Fibroblast of lung (primary cell): ENCODE data around the gene TAS2R1. TPM values are rescaled to one million over a fixed set of nuclear protein-coding genes. Genes with fewer than 3 reads are reported as not detected.

Source experiments
- DNase-seq, 2 donors: peaks; one replicate each; pipeline versions ENCODE4 v3.0.0 to v3.0.0-alpha.2; 2010; ENCODE audit warnings: low read depth in 2 of 2
- H2AFZ ChIP-seq: 2 replicates; pipeline ENCODE4 v1.5.1; 2012; ENCODE audit warnings: low read length, control low read depth, inconsistent platforms
- H3K27ac ChIP-seq: 2 replicates; pipeline ENCODE4 v1.5.1; 2011; ENCODE audit warnings: low read length, control low read depth; ENCODE audit not compliant: insufficient read depth
- H3K27me3 ChIP-seq: 2 replicates; pipeline ENCODE4 v1.5.1; 2011; ENCODE audit warnings: mild to moderate bottlenecking, low read length; ENCODE audit not compliant: control insufficient read depth, insufficient read depth
- H3K36me3 ChIP-seq: 2 replicates; pipeline ENCODE4 v1.5.1; 2011; ENCODE audit warnings: low read length; ENCODE audit not compliant: control insufficient read depth, insufficient read depth
- H3K4me1 ChIP-seq: 2 replicates; pipeline ENCODE4 v1.5.1; 2011; ENCODE audit warnings: low read length; ENCODE audit not compliant: control insufficient read depth, insufficient read depth; ENCODE audit errors: extremely low read depth
- H3K4me2 ChIP-seq: 2 replicates; pipeline ENCODE4 v1.5.1; 2011; ENCODE audit warnings: low read length, control low read depth; ENCODE audit not compliant: insufficient read depth; ENCODE audit errors: extremely low read depth
- H3K4me3 ChIP-seq, 4 experiments: fragments of 200-600 bp in 1 of 4; sonication (generic) in 1 of 4; replicated peaks in 1 of 4; 2 replicates each; pipeline ENCODE4 v1.5.1; 2011 to 2016; ENCODE audit warnings: low read length in 4 of 4, low read depth in 3 of 4, mild to moderate bottlenecking in 3 of 4, control low read depth in 2 of 4, inconsistent platforms in 1 of 4, mixed read lengths in 1 of 4; ENCODE audit not compliant: insufficient read depth in 1 of 4; ENCODE audit errors: control extremely low read depth in 1 of 4
- H3K79me2 ChIP-seq: 2 replicates; pipeline ENCODE4 v1.5.1; 2012; ENCODE audit warnings: mild to moderate bottlenecking, low read length, inconsistent platforms; ENCODE audit not compliant: control insufficient read depth, insufficient read depth
- H3K9ac ChIP-seq: 2 replicates; pipeline ENCODE4 v1.5.1; 2011; ENCODE audit warnings: mild to moderate bottlenecking, low read length, control low read depth; ENCODE audit not compliant: insufficient read depth
- H3K9me3 ChIP-seq: 2 replicates; pipeline ENCODE4 v1.5.1; 2012; ENCODE audit warnings: low read depth, low read length; ENCODE audit not compliant: control insufficient read depth, insufficient read depth
- H4K20me1 ChIP-seq: 2 replicates; pipeline ENCODE4 v1.5.1; 2011; ENCODE audit warnings: low read length; ENCODE audit not compliant: control insufficient read depth, insufficient read depth; ENCODE audit errors: extremely low read depth
- CTCF ChIP-seq, 2 donors: IDR thresholded peaks in 1 of 2; conservative IDR thresholded peaks in 1 of 2; 1 replicate in 1 of 2; 2 replicates in 1 of 2; pipeline ENCODE4 v1.5.1; 2011 to 2012; ENCODE audit warnings: low read length in 2 of 2, control low read depth in 1 of 2, inconsistent platforms in 1 of 2, low read depth in 1 of 2, mild to moderate bottlenecking in 1 of 2
- EZH2 ChIP-seq: IDR thresholded peaks from 2 replicates; pipeline ENCODE4 v1.5.1; 2012; ENCODE audit warnings: low read length, control low read depth, mild to moderate bottlenecking; ENCODE audit errors: missing control alignments
- polyA plus RNA-seq, 2 donors: library from polyadenylated mRNA; depleted of rRNA in 1 of 2; stranded (reverse) in 1 of 2; unstranded in 1 of 2; fragments of >200 nt; gene quantifications; 2 replicates each; pipeline ENCODE4 v1.2.1, GENCODE V29; 2011 to 2012; ENCODE audit warnings: missing spikeins in 1 of 2
- total RNA-seq: library from RNA; depleted of rRNA; stranded (reverse); fragments of >200 nt; gene quantifications from 2 replicates; pipeline ENCODE4 v1.2.1, GENCODE V29; 2014

TAS2R1 gene
- total and polyA plus RNA-seq, 2 donors (not counting 1 experiment from before 2014, with no cell fraction given), result 0.18 TPM; not detected in 1

DNA sequence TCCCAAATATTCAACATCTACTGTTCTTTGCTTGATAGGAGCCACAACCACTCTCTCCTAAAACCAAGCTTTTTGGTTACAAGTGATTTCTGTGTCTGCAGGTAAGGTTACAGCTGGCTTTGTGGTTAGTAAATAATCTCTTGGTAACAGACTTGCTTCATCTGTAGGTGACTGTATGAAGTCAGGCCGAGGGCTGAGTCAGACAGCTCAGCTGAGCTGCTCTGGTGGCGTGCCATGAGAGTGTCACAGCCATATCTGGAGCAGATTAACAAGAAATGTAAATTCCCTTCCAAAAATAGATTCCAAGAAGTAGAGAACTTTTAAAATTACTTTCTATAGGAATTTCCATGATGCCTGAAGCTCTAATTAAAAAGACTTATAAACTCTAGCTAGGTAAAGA is 23.7 kb upstream of the TAS2R1 start:
- Histone ChIP-seq H3K36me3 (no peaks in the 10 kb centered on the region), H4K20me1 (no peaks in the 10 kb centered on the region), H3K27ac (no peak overlapping the region), H3K4me3 (no peak overlapping the region), H3K27me3 (no peaks in the 10 kb centered on the region), H3K79me2 (no peaks in the 10 kb centered on the region), H3K9me3 (no peaks in the 10 kb centered on the region), H3K4me2 (peak overlapping the region; percentile 34), H2AFZ (no peak overlapping the region), H3K4me1 (peaks cover 4% of the 10 kb centered on the region), H3K9ac (no peak overlapping the region)
- DNase-seq, result peak; percentile 81 to 91
- TF ChIP-seq CTCF (conservative IDR thresholded peaks at IDR 0.05 in 1 of 2, IDR thresholded peaks at IDR 0.05 in 1 of 2; ENCODE audit: low read depth in 1 of 2, low read length in 2 of 2), result no peak
- no peak for TF ChIP-seq EZH2

GRCh38 chr5:9653061-9653460 is 22.9 kb upstream of the TAS2R1 start:
- no peak overlapping the region for H3K27ac ChIP-seq
- DNase-seq, result no peak
- H3K27me3 ChIP-seq, result no peaks in the 10 kb centered on the region
- TF ChIP-seq EZH2, result no peak
- no peak for TF ChIP-seq CTCF (conservative IDR thresholded peaks at IDR 0.05 in 1 of 2, IDR thresholded peaks at IDR 0.05 in 1 of 2; ENCODE audit: low read depth in 1 of 2, low read length in 2 of 2)
- H3K9me3 ChIP-seq, result no peaks in the 10 kb centered on the region
- H3K36me3 ChIP-seq, result no peaks in the 10 kb centered on the region
- no peak overlapping the region for H3K9ac ChIP-seq
- H3K4me3 ChIP-seq, result no peak overlapping the region
- no peaks in the 10 kb centered on the region for H4K20me1 ChIP-seq
- no peak overlapping the region for H2AFZ ChIP-seq
- H3K4me2 ChIP-seq, result no peak overlapping the region
- H3K79me2 ChIP-seq, result no peaks in the 10 kb centered on the region
- peaks cover 4% of the 10 kb centered on the region for H3K4me1 ChIP-seq

- no peak for DNase-seq
- TF ChIP-seq EZH2 (no peak), CTCF (conservative IDR thresholded peaks at IDR 0.05 in 1 of 2, IDR thresholded peaks at IDR 0.05 in 1 of 2; ENCODE audit: low read depth in 1 of 2, low read length in 2 of 2) (no peak)
- Histone ChIP-seq H3K9ac (no peak overlapping the region), H3K27ac (no peak overlapping the region), H3K4me2 (no peak overlapping the region), H3K9me3 (no peaks in the 10 kb centered on the region), H3K27me3 (no peaks in the 10 kb centered on the region), H3K36me3 (no peaks in the 10 kb centered on the region), H3K79me2 (no peaks in the 10 kb centered on the region), H2AFZ (no peak overlapping the region), H3K4me1 (peaks cover 4% of the 10 kb centered on the region), H4K20me1 (no peaks in the 10 kb centered on the region), H3K4me3 (no peak overlapping the region)
These were observed 22.1 kb upstream of the TAS2R1 start for GRCh38 chr5:9652295-9652694.
